Stimulated activated CD4-positive, alpha-beta T cell treated with anti-CD3 and anti-CD28 coated beads, Interleukin-4, amount 100 ng/mL, for 1 hour (primary cell): Measurements from ENCODE around the gene RPH3AL.

Source experiments
- DNase-seq: peaks from one replicate; pipeline ENCODE4 v3.0.0-alpha.2; 2020

The RPH3AL gene

GRCh38 chr17:296906-297690 lies 55.5 kb downstream of the RPH3AL start:
- no peak for DNase-seq

- DNase-seq, result no peak
These were observed 56.2 kb downstream of the RPH3AL start for GRCh38 chr17:296379-296778.

DNA sequence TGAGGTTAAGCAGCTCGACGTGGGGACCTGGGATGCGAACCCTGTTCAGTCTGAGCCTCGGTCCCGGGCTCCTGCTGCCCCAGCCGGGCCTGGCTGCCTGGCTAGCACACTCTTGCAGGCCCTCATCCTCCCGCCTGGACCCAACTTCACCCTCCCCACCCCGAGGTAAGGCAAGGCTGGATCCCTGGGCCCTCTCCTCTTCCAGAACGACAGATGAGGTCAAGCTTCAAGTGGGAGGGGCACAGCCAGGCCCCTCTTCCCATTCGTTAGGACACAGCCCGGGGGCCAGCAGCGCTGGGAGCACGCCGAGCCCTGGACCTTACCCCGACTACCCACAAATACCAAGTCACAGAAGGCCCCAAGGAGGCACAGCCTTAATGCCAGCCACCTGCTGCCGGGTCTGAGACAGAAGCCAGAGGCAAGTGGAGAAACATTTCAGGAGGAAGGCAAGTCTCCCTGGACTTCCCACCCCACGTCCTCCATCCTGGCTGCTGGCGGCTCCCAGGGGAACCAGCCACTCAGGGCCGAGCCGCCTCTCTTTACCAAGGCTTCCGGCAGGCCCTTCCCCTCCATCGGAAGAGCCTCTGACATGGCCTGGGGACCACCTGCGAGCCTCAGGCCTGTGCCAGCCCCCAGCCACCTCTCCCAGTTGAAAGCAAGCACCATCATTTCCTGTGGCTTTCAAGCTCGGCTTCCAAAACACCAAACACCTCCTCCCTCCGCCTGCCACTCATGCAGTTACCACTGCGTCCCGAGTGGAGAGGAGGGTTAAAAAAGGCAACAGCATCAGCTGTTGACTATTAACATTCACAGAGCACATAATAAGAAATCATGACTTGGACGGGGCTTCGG lies 59.9 kb downstream of the RPH3AL start:
- DNase-seq, result no peak

- no peak for DNase-seq
These were observed 60.6 kb downstream of the RPH3AL start for GRCh38 chr17:292016-292415.

DNA sequence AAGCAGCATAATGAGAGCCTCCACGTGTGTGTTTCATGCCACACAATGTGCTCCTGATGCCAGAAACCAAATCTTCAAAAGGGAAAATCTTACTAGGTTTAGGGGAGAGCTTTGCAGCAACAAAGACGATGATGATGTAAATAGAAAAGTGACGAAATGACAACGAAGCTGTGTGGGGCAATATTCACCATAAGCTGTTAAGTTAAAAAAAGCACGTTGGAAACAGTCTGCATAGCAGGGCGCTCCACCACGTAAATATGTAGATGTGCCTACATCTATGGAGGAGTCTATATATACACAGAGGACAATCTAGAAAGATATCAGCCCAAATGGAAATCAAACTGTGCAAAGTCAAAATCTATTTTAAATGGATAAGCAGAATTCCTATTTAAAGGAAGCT lies 61.0 kb downstream of the RPH3AL start:
- DNase-seq, result no peak

DNA sequence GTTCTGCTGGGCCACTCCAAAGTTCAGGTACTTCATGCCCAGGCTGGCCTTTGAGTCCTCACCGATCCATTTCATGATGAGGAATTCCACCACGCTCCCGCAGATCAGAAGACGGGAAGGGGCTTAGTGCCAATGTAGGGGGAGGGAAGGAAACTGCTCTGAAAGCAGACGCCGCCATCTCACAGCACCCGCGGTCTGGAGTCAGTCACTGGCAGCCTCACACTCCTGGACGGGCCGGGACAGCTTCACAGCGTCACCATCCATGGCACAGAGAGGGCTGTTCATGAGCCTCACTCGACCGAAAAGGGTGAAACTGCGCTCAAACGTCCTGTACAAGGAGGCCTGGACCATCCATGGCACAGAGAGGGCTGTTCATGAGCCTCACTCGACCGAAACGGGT lies 62.0 kb downstream of the RPH3AL start:
- no peak for DNase-seq

GRCh38 chr17:290121-290521 lies 62.5 kb downstream of the RPH3AL start:
- no peak for DNase-seq

- DNase-seq, result no peak
These were observed 63.2 kb downstream of the RPH3AL start for GRCh38 chr17:289409-289808.

DNA sequence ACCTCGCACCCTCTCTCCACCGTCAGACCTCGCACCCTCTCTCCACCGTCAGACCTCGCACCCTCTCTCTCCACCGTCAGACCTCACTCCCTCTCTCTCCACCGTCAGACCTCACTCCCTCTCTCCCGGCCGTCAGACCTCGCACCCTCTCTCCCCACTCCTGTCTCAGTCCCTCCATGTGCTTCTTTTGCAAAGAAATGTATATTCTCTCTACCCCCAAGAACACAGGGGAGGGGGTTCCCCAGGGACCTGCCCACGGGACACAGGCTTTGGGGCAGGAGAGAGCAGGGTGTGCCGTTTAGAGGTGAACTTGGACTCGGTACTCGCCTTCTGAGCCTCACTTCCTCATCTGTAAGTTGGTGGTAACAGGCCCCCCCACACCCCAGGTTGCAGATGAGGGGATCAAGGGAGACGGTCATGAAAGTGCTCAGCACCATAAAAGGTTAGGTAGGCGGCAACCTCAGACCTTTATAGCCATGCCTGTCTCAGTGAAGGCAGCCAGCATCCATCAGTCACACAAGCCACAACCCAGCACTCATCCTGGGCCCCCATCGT lies 63.7 kb downstream of the RPH3AL start:
- no peak for DNase-seq

DNA sequence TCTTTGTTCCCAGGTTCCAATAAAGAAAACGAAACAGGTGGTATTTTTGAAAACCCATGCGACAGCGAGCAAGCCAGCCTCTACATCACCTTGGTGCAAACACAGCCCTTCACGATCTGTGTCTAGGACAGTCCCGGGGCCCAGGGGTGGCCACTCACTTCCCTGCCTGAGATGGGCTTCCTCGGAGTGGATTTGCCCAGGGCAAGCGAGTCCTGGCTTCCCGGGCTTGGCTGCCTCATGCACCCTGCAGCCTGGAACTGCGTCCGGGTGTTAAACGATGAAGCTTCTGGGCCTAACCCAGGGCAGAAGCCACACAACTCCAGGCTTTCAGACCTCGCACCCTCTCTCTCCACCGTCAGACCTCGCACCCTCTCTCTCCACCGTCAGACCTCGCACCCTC lies 66.0 kb downstream of the RPH3AL start:
- DNase-seq, result no peak

GRCh38 chr17:285751-286422 lies 66.7 kb downstream of the RPH3AL start:
- no peak for DNase-seq

GRCh38 chr17:284676-285355 lies 67.8 kb downstream of the RPH3AL start:
- DNase-seq, result no peak

GRCh38 chr17:283911-284675 lies 68.5 kb downstream of the RPH3AL start:
- DNase-seq, result no peak

DNA sequence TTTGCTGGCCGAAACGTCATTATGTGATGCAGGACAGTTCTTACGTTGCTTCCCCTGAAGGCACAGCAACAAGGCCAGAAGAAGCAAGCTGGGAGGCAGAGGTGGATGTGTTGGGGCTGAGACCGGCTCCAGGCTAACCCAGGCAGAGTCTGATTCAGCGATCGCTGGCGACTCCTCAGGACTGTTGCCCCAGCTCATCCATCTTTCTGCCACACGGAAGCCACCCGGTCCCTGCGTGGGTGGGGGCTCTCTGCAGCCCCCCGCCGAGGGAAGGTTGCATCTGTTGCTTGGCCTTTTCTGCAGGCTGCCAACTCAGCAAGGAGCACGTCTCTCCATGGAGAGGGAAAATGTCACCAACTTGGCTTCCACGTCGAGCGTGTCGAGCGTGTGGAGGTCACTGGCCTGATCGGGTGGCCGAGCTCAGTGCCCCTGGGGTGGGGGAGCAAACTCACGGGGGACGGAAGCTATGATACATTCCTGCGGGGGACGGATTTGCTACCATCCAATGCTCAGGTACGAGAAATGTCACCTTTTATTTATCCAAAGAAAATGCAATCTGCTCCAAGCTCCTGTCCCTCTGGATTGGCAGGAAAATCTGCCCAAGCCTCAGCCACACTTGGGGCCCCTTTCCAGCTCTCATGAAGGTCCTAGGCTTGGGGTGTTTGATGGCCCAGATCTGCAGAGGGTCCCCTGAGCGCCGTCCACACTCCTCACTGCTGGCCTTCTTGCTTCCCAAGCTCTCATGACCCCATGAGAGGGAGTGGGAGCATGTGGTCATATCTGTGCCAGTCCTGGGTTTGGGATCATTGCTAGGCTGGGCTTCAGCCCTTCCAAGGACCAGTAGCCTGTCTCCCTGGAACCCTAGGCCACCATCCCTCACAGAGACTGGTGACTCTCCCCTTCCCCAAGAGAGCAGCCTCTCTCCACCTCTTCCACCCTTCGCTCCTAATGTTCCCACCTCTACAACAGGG lies 69.4 kb downstream of the RPH3AL start:
- DNase-seq, result no peak

DNA sequence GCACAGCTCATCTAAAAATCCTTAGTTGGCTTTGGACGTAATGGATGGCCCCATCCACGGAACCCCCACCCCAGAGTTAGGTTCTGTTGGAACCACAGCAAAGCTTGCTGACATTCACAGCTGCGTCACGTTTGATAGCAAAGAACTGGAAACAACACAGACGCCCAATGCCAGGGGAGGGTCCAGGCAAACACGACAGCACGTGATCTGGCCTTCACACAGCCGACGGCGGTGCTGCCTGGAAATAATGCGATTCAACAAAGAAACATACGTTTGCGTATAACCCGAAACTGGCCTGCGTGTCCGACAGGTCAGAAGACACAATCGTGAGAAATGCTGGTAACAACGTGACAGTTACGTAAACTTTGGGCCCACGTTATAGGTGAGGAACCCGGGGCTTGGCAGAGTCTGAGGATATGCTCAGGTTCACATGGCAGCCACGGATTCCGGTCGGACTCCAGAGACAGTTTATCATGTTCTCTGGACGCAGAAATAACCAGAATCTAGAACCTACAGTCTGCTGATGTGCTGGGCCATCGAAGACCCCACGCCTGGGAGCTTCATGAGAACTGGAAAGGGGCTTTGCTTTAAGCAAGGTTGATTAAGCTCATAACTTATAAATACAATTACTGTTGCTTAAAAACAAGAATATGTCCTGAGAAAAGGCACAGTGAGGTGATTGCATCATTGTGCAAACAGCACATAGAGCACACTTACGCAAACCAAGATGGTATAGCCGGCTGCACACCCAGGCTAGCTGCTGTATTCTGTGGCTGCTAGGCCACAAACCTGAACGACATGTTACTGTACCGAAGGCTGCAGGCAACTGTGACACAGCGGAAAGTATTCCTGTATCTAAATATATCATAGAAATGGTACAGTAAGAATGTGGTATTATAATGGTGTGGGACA lies 70.4 kb downstream of the RPH3AL start:
- DNase-seq, result no peak

DNA sequence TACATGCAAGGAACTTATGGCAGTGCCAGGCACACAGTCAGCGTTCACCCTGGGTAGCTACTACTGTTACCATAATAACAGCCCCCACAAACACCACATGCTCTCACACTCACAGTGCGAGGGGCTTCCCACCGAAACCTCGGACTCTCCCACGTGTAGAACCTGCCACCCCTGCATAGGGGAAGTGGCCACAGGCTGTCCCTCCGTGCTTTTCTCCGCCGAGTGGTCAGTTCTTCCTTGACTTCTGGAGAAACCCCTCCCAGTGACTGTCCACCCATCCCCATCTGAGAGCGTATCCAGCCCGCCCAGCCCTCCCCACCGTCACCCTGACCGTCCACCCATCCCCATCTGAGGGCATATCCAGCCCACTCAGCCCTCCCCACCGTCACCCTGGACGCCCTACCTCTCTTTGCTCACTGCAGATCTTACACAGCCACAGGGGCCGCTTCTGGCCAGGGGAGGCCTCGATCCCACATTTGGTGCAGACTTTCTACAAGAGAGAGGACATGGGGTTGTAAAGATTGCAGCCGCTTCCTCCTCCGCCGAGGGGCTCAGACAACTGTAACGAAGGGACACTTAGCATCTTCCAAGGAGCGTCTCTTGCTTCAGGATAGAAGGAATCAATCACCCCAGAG lies 71.1 kb downstream of the RPH3AL start:
- DNase-seq, result no peak

GRCh38 chr17:280901-281300 lies 71.7 kb downstream of the RPH3AL start:
- DNase-seq, result no peak

DNA sequence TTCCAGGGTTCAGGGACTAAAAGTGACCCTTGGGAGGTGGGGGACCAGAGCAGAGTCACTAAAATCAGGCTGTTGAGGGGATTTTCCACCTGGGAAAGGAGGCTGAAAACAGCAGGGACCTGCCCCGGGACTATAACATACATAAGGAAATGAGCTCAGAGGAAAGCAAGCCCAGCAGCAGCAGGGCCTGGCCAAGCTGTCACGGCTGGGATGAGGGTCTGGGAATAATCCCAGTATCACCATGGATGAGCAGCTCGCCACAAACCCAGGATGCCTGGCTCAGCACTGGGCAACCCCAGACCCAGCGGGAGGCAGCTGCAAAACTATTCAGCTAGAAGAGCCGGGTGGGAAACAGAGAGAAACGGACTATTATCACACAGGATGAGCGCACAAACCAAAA lies 72.4 kb downstream of the RPH3AL start:
- no peak for DNase-seq

GRCh38 chr17:279776-280175 lies 72.8 kb downstream of the RPH3AL start:
- DNase-seq, result no peak
